Measurements from ENCODE around the gene SPTBN1. TPM values are rescaled to one million over a fixed set of nuclear protein-coding genes. Genes with fewer than 3 reads are reported as not detected.

The SPTBN1 gene
- polyA plus RNA-seq, 2 of the 4 experiments (the other 2 are of a cell fraction) = 105 to 126 TPM

- Histone ChIP-seq H3K4me3 (no peak overlapping the region), H3K4me1 (peaks cover 21% of the 10 kb centered on the region), H3K9me3 (no peaks in the 10 kb centered on the region), H3K4me2 (no peak overlapping the region), H3K27ac (no peak overlapping the region)
- DNase-seq (ENCODE audit: low read depth in 1 of 2, low spot score in 1 of 2) = no peak
- no peak for FAIRE-seq
- ATAC-seq = no peak
- ChIA-PET POLR2A (no interaction called here), CTCF (interaction anchor here (0.6 to 1.7 kb wide), 6 partner anchors 9 to 567 kb away, joined by 3 to 8 read pairs (median 4); no protein-coding TSS in a partner anchor)
- no peak for TF ChIP-seq JUNB (IDR thresholded peaks at IDR 0.05)
- no peak for TF ChIP-seq ZNF302 (CRISPR knock-in tag; IDR thresholded peaks at IDR 0.05)
- TF ChIP-seq, protein P1, sequence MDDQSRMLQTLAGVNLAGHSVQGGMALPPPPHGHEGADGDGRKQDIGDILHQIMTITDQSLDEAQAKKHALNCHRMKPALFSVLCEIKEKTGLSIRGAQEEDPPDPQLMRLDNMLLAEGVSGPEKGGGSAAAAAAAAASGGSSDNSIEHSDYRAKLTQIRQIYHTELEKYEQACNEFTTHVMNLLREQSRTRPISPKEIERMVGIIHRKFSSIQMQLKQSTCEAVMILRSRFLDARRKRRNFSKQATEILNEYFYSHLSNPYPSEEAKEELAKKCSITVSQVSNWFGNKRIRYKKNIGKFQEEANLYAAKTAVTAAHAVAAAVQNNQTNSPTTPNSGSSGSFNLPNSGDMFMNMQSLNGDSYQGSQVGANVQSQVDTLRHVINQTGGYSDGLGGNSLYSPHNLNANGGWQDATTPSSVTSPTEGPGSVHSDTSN (IDR thresholded peaks at IDR 0.05) = no peak
- 87% methylated on average over 16 of the region's 16 CpGs for WGBS (ENCODE audit: missing lambda C conversion rate)
Observed at GRCh38 chr2:54673501-54673998, 217.4 kb downstream of the SPTBN1 start.

DNA sequence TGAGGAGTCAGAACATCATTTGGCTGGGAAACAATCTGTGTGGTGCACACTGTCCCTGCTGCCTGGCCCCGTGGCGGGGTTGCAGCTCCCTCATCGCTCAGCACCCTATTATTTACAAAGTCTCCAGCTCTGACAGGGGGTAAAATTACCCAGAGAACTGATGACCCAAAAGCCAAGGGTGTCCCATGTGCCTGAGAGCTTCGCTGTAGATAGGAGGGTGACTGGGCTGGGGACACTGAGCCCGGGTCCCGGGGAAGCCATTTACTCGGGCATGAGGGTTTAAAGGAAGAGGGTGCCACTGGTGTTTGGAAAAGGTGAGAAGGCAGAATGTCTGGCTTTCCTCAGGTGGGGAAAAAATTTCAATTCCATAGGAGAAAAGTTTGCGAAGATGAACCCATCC lies 219.2 kb downstream of the SPTBN1 start:
- Histone ChIP-seq H3K4me2 (no peak overlapping the region), H3K4me1 (peaks cover 3% of the 10 kb centered on the region), H3K27ac (no peak overlapping the region), H3K4me3 (no peak overlapping the region), H3K9me3 (no peaks in the 10 kb centered on the region)
- FAIRE-seq (no peak), DNase-seq (ENCODE audit: low read depth in 1 of 2, low spot score in 1 of 2) (no peak), ATAC-seq (peak in 1 of 2 experiments; percentile 3; a peak in 1 of 6 replicates)
- TF ChIP-seq NFE2L2 (conservative IDR thresholded peaks at IDR 0.05; ENCODE audit: low read length) (no peak), ZC3H11A (IDR thresholded peaks at IDR 0.05) (no peak), RFX5 (IDR thresholded peaks at IDR 0.05) (no peak), CEBPB (IDR thresholded peaks at IDR 0.05) (no peak), PHF8 (IDR thresholded peaks at IDR 0.05; ENCODE audit: borderline replicate concordance, low read depth) (no peak), FOXS1 (CRISPR knock-in tag; IDR thresholded peaks at IDR 0.05) (no peak), SMC3 (IDR thresholded peaks at IDR 0.05) (no peak), ZSCAN20 (CRISPR knock-in tag; IDR thresholded peaks at IDR 0.05) (no peak), E2F6 (IDR thresholded peaks at IDR 0.05; ENCODE audit: borderline replicate concordance, low read depth) (no peak), KDM1A (IDR thresholded peaks at IDR 0.05; ENCODE audit: low read depth) (no peak), CHD2 (IDR thresholded peaks at IDR 0.05; ENCODE audit: low read length, partially characterized antibody) (no peak), TP53 (CRISPR knock-in tag; IDR thresholded peaks at IDR 0.05) (no peak), EHMT2 (IDR thresholded peaks at IDR 0.05; ENCODE audit: low read depth) (no peak), HOXB13 (CRISPR knock-in tag; IDR thresholded peaks at IDR 0.05; ENCODE audit: low read depth) (no peak), TFCP2L1 (CRISPR knock-in tag; IDR thresholded peaks at IDR 0.05) (no peak), BCL3 (IDR thresholded peaks at IDR 0.05) (no peak), HOXB5 (CRISPR knock-in tag; IDR thresholded peaks at IDR 0.05) (no peak), ESRRA (IDR thresholded peaks at IDR 0.05; ENCODE audit: borderline replicate concordance, low read length) (no peak)
- WGBS (ENCODE audit: missing lambda C conversion rate) = 88% methylated on average over 8 of the region's 8 CpGs
- CTCF ChIA-PET = interaction anchor here (0.6 to 5.4 kb wide), 6 partner anchors 10 to 568 kb away, joined by 4 to 50 read pairs (median 6); no protein-coding TSS in a partner anchor
- POLR2A ChIA-PET = no interaction called here

- no peaks in the 10 kb centered on the region for H3K9me3 ChIP-seq
- H3K4me1 ChIP-seq = no peaks in the 10 kb centered on the region
- peak; percentile 11 to 19; a peak in 3 of 6 replicates for ATAC-seq
- 82% methylated on average over 11 of the region's 11 CpGs for WGBS (ENCODE audit: missing lambda C conversion rate)
- no peak for FAIRE-seq
- no peak for DNase-seq (ENCODE audit: low read depth in 1 of 2, low spot score in 1 of 2)
- no peak overlapping the region for H3K4me3 ChIP-seq
- ChIA-PET CTCF (interaction anchor here (0.5 to 5.4 kb wide), 8 partner anchors 11 to 713 kb away, joined by 3 to 50 read pairs (median 4); no protein-coding TSS in a partner anchor), POLR2A (interaction anchor here (0.7 kb wide), 1 partner anchor 47 kb away, joined by 3 read pairs; the partner anchor contains the start of gene EML6)
- no peak overlapping the region for H3K27ac ChIP-seq
- no peak overlapping the region for H3K4me2 ChIP-seq
- TF ChIP-seq TP53 (CRISPR knock-in tag; IDR thresholded peaks at IDR 0.05) = no peak
- no peak for TF ChIP-seq RCOR1 (IDR thresholded peaks at IDR 0.05; ENCODE audit: low read depth, low read length)
- TF ChIP-seq MYC (IDR thresholded peaks at IDR 0.05; ENCODE audit: borderline replicate concordance, low read length) = no peak
- no peak for TF ChIP-seq HEYL (CRISPR knock-in tag; IDR thresholded peaks at IDR 0.05)
- no peak for TF ChIP-seq ZNF302 (CRISPR knock-in tag; IDR thresholded peaks at IDR 0.05)
- TF ChIP-seq, protein P2, sequence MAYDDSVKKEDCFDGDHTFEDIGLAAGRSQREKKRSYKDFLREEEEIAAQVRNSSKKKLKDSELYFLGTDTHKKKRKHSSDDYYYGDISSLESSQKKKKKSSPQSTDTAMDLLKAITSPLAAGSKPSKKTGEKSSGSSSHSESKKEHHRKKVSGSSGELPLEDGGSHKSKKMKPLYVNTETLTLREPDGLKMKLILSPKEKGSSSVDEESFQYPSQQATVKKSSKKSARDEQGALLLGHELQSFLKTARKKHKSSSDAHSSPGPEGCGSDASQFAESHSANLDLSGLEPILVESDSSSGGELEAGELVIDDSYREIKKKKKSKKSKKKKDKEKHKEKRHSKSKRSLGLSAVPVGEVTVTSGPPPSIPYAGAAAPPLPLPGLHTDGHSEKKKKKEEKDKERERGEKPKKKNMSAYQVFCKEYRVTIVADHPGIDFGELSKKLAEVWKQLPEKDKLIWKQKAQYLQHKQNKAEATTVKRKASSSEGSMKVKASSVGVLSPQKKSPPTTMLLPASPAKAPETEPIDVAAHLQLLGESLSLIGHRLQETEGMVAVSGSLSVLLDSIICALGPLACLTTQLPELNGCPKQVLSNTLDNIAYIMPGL (CRISPR knock-in tag; IDR thresholded peaks at IDR 0.05; ENCODE audit: borderline replicate concordance) = no peak
- no peak for TF ChIP-seq NFE2L2 (conservative IDR thresholded peaks at IDR 0.05; ENCODE audit: low read length)
- no peak for TF ChIP-seq EP300 (IDR thresholded peaks at IDR 0.05)
- TF ChIP-seq HOXB5 (CRISPR knock-in tag; IDR thresholded peaks at IDR 0.05) = no peak
- TF ChIP-seq RAD21 (conservative IDR thresholded peaks at IDR 0.05 in 1 of 2, IDR thresholded peaks at IDR 0.05 in 1 of 2) = no peak
- TF ChIP-seq CBX2 (IDR thresholded peaks at IDR 0.05; ENCODE audit: borderline replicate concordance, low read depth) = no peak
- TF ChIP-seq RARB (CRISPR knock-in tag; IDR thresholded peaks at IDR 0.05) = no peak
- TF ChIP-seq USF2 (IDR thresholded peaks at IDR 0.05) = no peak
- no peak for TF ChIP-seq POLR2A (IDR thresholded peaks at IDR 0.05; ENCODE audit: low read length)
Observed at GRCh38 chr2:54675738-54676137, 219.6 kb downstream of the SPTBN1 start.
